ENCODE measurements around the gene NT5C3A. TPM values are rescaled to one million over a fixed set of nuclear protein-coding genes. Genes with fewer than 3 reads are reported as not detected.

NT5C3A gene
- total and polyA plus RNA-seq, 2 of the 8 experiments (the other 6 are each of a cell fraction or from before 2014, with no cell fraction given) = 7.5 to 22.7 TPM

GRCh38 chr7:33048704-33049103, 13.9 kb downstream of the NT5C3A start:
- Histone ChIP-seq H2BK12ac (ENCODE audit: low read depth, low read length) (no peak overlapping the region), H3K56ac (replicated peaks; ENCODE audit: insufficient read length, low read depth, low read length) (no peak overlapping the region)
- no peak for FAIRE-seq
- TF ChIP-seq MAFK (IDR thresholded peaks at IDR 0.05; ENCODE audit: low read depth, low read length) (no peak), SP2 (IDR thresholded peaks at IDR 0.05; ENCODE audit: low read length) (no peak), EGR1 (IDR thresholded peaks at IDR 0.05; ENCODE audit: borderline replicate concordance, low read depth, low read length) (no peak), TBP (IDR thresholded peaks at IDR 0.05; ENCODE audit: low read depth, low read length) (no peak), POLR2AphosphoS5 (IDR thresholded peaks at IDR 0.05; ENCODE audit: low read depth, low read length) (no peak), ATF2 (IDR thresholded peaks at IDR 0.05; ENCODE audit: low read length) (no peak)

More at GRCh38 chr7:33048704-33049103, 13.9 kb downstream of the NT5C3A start:
- no peaks in the 10 kb centered on the region for H3K4me1 ChIP-seq (replicated peaks in 1 of 4; ENCODE audit: control insufficient read depth in 3 of 4, insufficient read depth in 4 of 4, low read length in 3 of 4)
- H2AFZ ChIP-seq (ENCODE audit: low read length) = no peak overlapping the region
- peaks cover 3 to 10% of the 10 kb centered on the region in 2 experiments for H4K20me1 ChIP-seq (replicated peaks in 1 of 2; ENCODE audit: control insufficient read depth in 1 of 2, insufficient read depth in 2 of 2, low read length in 2 of 2)
- H3K36me3 ChIP-seq (ENCODE audit: control insufficient read depth in 2 of 4, insufficient read depth in 4 of 4, low read length in 3 of 4) = no peaks in the 10 kb centered on the region
- no peaks in the 10 kb centered on the region for H3K9me3 ChIP-seq (ENCODE audit: insufficient read depth in 2 of 2, low read depth in 1 of 2, low read length in 1 of 2)
- no peak overlapping the region for H4K8ac ChIP-seq (ENCODE audit: extremely low read depth, insufficient read depth, low read length)
- WGBS, 2 experiments (ENCODE audit: extremely low coverage in 1 of 2, insufficient coverage in 1 of 2, insufficient read length in 1 of 2, insufficient replicate concordance in 2 of 2, low coverage in 1 of 2, low lambda C conversion rate in 2 of 2, missing lambda C conversion rate in 1 of 2) = 81% methylated on average over 1 of the region's 1 CpG; no CpG with 5 or more reads in 1 of the 2 experiments
- H3K23me2 ChIP-seq (ENCODE audit: low read depth, low read length) = no peaks in the 10 kb centered on the region
- no peak overlapping the region for H3K9ac ChIP-seq (replicated peaks in 1 of 4; ENCODE audit: extremely low read depth in 1 of 4, low read depth in 3 of 4, low read length in 3 of 4)
- no peak overlapping the region for H4K91ac ChIP-seq (replicated peaks; ENCODE audit: insufficient read length, low read length)
- H2BK15ac ChIP-seq (ENCODE audit: low read length) = no peak overlapping the region
- H3K27me3 ChIP-seq (replicated peaks in 1 of 4; ENCODE audit: control insufficient read depth in 3 of 4, extremely low read depth in 1 of 4, insufficient read depth in 3 of 4, low read length in 3 of 4) = no peaks in the 10 kb centered on the region
- H3K14ac ChIP-seq (ENCODE audit: insufficient read length) = no peak overlapping the region
- no peak overlapping the region for H2AK5ac ChIP-seq (ENCODE audit: low read depth, low read length)
- no peak overlapping the region for H3K18ac ChIP-seq (ENCODE audit: extremely low read depth, low read length)
- H3K4me3 ChIP-seq (ENCODE audit: extremely low read depth in 1 of 4, insufficient read depth in 2 of 4, low read depth in 3 of 4, low read length in 4 of 4) = no peak overlapping the region
- H3K79me2 ChIP-seq (ENCODE audit: control insufficient read depth in 1 of 2, insufficient read depth in 2 of 2, low read length in 2 of 2) = peaks cover 0 to 81% of the 10 kb centered on the region in 2 experiments; a peak in 3 of 4 replicates
- no peak overlapping the region for H3K23ac ChIP-seq (ENCODE audit: insufficient read length)
- no peak overlapping the region for H2BK120ac ChIP-seq (replicated peaks; ENCODE audit: low read depth, low read length)
- no peak overlapping the region for H3K27ac ChIP-seq (ENCODE audit: low read depth, low read length)
- H2BK20ac ChIP-seq (ENCODE audit: low read length) = no peak overlapping the region
- H2BK5ac ChIP-seq (ENCODE audit: low read depth, low read length) = no peak overlapping the region
- CTCF ChIA-PET (ENCODE audit: partially characterized antibody) = interaction anchor here (1.0 to 2.1 kb wide), 7 partner anchors 9 to 250 kb away, joined by 3 to 10 read pairs (median 4); no protein-coding TSS in a partner anchor
- no peak overlapping the region for H3K4me2 ChIP-seq (ENCODE audit: insufficient read depth in 1 of 2, low read depth in 2 of 2, low read length in 2 of 2)
- POLR2A ChIA-PET (ENCODE audit: partially characterized antibody) = no interaction called here
- H4K5ac ChIP-seq (ENCODE audit: insufficient read length, low read depth, low read length) = no peak overlapping the region
- no peak for DNase-seq (ENCODE audit: low read depth in 1 of 2, low spot score in 2 of 2)
- H3K79me1 ChIP-seq (ENCODE audit: low read depth, low read length) = no peaks in the 10 kb centered on the region; the same call in 1 of the 2 replicates
- no peak overlapping the region for H3K4ac ChIP-seq (replicated peaks; ENCODE audit: insufficient read length, low read depth, low read length)

Measured in H1 (cell line).